ENCODE results near the gene DYSF. TPM values are rescaled to one million over a fixed set of nuclear protein-coding genes. Genes with fewer than 3 reads are reported as not detected.

Gene DYSF
- total RNA-seq, 1 donor from 2014 or later, result 42.8 TPM

DNA sequence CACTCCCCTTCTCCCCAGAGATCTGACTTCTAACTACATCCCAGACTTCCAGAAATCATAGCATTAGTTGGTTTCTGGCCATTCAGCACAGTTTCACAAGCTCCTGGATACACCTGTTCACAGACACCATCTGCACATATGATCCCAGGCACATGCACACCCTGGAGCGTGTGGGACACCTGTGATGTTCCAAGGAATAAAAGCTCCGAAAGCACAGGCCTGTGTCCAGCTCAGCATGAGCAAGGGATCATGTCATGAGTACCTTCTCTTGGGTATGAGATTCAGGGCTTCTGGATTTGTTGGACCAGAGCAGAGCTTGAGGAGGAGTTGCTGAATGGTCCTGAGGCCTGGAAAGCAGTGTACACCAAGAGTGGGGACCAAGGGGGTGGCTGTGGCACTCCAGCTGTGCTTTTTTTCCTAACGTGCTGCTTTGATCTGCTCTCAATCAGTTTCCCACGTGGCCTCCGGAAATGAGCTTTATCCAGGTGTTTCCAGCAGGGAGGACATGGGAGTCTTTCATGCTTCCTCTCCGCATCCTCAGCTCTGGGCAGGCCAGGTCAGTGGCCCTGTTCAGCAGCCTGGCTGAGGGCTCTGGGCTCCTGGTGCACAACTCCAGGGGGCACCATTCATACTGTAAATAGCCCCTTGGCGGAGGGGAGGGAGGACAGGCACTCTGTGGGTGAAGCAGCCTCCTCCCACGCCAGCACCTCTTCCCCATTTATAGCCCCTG lies 1.8 kb downstream of the DYSF start:
- Histone ChIP-seq H3K27me3 (ENCODE audit: control insufficient read depth, insufficient read depth, low read length) (no peaks in the 10 kb centered on the region), H3K36me3 (ENCODE audit: control insufficient read depth, insufficient read depth, low read length) (no peaks in the 10 kb centered on the region), H3K4me3 (ENCODE audit: low read depth, low read length) (no peak overlapping the region)
- TF ChIP-seq CTCF (IDR thresholded peaks at IDR 0.05; ENCODE audit: insufficient read depth, low read length, poor library complexity, severe bottlenecking), result no peak
- DNase-seq (ENCODE audit: low read depth), result no peak

DNA sequence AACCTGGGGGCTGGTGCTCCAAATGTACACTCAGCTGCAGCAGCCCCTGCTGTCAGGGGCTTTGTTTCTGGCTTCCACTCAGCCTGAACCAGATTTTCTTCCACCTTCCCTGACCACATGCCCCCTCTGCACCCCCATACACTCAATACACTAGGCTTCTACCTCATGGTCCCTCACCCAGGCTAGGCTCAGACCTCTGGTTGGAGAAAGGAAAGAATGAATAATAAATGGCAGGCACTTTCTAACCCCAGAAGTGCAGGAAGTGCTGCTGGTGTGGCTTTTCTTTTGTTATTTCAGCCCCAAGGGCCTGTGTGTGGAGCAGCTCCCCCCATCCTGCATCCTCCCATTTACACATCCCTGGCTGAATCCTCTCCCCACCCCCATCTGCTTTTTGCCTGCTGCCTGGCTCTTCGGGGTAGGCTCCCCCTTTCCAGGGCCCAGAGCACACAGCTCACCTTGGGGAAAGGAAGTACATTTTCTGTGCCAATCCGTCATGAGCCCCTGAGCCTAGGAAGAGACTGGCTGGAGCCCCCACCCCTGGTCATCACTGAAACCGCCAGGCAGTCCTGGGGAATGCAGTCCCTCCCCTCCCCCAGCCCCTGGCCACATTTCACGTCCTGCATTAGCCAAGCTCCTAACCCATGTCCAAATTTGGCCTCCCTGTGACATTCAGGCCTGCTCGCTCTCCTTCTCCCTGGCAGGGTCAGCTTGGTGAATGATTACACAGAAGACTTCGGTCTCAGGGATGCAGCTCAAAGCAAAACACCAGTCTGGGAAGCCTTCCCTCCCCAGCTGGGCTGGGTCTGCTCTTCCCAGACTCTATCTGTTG lies 2.6 kb downstream of the DYSF start:
- no peak for TF ChIP-seq CTCF (IDR thresholded peaks at IDR 0.05; ENCODE audit: insufficient read depth, low read length, poor library complexity, severe bottlenecking)
- H3K4me3 ChIP-seq (ENCODE audit: low read depth, low read length), result no peak overlapping the region
- H3K27me3 ChIP-seq (ENCODE audit: control insufficient read depth, insufficient read depth, low read length), result no peaks in the 10 kb centered on the region
- DNase-seq (ENCODE audit: low read depth), result peak; percentile 43
- no peaks in the 10 kb centered on the region for H3K36me3 ChIP-seq (ENCODE audit: control insufficient read depth, insufficient read depth, low read length)

DNA sequence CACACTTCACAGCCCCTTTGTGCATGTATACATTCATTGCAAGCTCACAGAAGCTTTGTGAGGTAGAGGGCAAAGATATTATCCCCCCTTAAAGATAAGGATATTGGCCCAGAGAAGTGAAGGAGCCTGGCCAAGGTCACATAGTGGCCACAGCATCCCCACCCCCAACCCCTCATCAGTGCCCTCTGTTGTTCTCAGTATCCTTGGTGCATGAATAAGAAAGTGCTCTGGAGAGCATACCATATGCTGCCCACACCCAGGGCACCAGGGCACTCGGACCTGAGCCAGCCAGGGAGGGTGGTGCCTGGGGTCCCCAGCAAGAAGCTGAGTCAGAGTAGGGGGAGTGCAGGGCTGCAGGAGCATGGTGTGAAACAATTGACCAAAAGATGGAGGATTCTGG lies 3.3 kb downstream of the DYSF start:
- Histone ChIP-seq H3K4me3 (ENCODE audit: low read depth, low read length) (no peak overlapping the region), H3K36me3 (ENCODE audit: control insufficient read depth, insufficient read depth, low read length) (no peaks in the 10 kb centered on the region), H3K27me3 (ENCODE audit: control insufficient read depth, insufficient read depth, low read length) (no peaks in the 10 kb centered on the region)
- TF ChIP-seq CTCF (IDR thresholded peaks at IDR 0.05; ENCODE audit: insufficient read depth, low read length, poor library complexity, severe bottlenecking), result no peak
- DNase-seq (ENCODE audit: low read depth), result no peak

DNA sequence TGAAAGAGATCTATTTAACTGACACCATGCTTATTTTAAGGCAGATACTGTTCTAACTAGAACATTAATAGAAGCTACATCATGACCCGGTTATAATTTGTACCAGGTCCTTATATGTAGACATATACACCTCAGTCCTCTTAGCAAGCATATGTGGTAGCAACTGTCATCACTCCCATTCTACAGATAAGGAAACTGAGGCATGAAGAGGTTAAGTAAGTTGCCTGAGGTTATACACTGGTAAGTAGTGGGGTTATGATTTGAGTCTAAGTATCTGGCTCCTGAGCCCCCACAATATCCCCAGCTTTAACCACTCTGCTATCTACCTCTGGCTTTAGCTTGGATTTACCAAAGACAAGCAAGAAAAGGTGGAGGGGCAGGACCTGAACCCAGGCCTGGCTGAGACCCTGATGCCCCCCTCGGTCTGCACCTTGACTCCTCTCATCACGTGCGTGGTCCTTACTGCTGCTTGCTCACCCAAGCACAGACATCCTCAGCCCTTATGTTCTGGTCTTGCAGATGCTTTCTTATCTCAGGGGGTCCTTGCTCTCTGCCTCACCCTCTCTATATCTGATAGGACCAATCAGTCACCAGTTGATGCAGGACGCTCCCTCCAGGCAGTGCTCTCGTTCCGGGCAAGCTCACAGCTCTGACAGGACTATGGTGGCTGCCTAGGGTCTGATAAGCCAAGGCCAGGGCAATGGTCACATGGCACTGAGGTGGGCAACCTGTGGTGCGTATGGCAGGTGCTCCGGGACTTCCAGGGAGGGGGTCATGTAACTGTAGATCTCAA lies 4.0 kb downstream of the DYSF start:
- DNase-seq (ENCODE audit: low read depth), result no peak
- TF ChIP-seq CTCF (IDR thresholded peaks at IDR 0.05; ENCODE audit: insufficient read depth, low read length, poor library complexity, severe bottlenecking), result no peak

DNA sequence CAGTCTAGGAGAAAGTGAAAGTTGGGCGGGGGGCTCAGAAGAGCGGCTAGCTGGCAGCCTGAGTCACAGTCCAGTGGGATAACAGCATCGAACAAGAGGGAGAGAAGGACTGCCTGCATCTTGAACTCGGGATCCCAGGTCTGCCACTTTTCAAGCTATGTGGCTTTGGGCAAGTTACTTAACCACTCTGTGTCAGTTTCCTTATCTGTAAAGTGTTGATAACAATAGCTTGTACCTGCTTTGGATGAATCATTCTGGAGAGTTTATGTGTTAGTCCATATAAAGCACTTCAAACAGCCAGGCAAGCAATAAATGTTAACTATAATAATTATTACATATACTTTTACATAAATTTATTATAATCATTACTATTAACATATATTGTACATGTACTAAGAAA lies 4.6 kb downstream of the DYSF start:
- no peak for DNase-seq (ENCODE audit: low read depth)
- TF ChIP-seq CTCF (IDR thresholded peaks at IDR 0.05; ENCODE audit: insufficient read depth, low read length, poor library complexity, severe bottlenecking), result no peak
- Histone ChIP-seq H3K4me3 (ENCODE audit: low read depth, low read length) (no peak overlapping the region), H3K27me3 (ENCODE audit: control insufficient read depth, insufficient read depth, low read length) (no peaks in the 10 kb centered on the region), H3K36me3 (ENCODE audit: control insufficient read depth, insufficient read depth, low read length) (no peaks in the 10 kb centered on the region)

More for the DNA sequence above, 4.0 kb downstream of the DYSF start:
- Histone ChIP-seq H3K27me3 (ENCODE audit: control insufficient read depth, insufficient read depth, low read length) (no peaks in the 10 kb centered on the region), H3K36me3 (ENCODE audit: control insufficient read depth, insufficient read depth, low read length) (no peaks in the 10 kb centered on the region), H3K4me3 (ENCODE audit: low read depth, low read length) (no peak overlapping the region)
